HCT116 (cell line): ENCODE results near the gene IFT57. TPM values are rescaled to one million over a fixed set of nuclear protein-coding genes. Genes with fewer than 3 reads are reported as not detected.

Source experiments
- ATAC-seq: fragments of 200-7000 bp; cut with Tn5 transposase; 2 replicates; pipeline ENCODE4 v1.9.1; 2020; ENCODE audit warnings: mild to moderate bottlenecking, moderate library complexity
- BruUV-seq: library from RNA; stranded (reverse); fragments of 400-500 nt; replicated peaks from 2 replicates; lab custom pipeline; 2021; lab: Mats Ljungman, UMichigan
- CTCF ChIA-PET: fragments of 300-600 bp; sonication (Branson Sonifier 250); formaldehyde crosslinking; loops from one replicate; lab custom pipeline; 2021; ENCODE audit warnings: antibody characterized with exemption; lab: Charles Lee
- POLR2A ChIA-PET: fragments of 300-600, 350-600 bp; sonication (Branson Sonifier 250); formaldehyde crosslinking; loops from one replicate; lab custom pipeline; 2021; ENCODE audit warnings: antibody characterized with exemption; lab: Charles Lee
- RAD21 ChIA-PET, 2 experiments: fragments of 300-600 bp; sonication (Branson Sonifier 250); formaldehyde crosslinking; loops; one replicate each; lab custom pipeline; 2023; ENCODE audit warnings: low total read pairs in 2 of 2; ENCODE audit not compliant: uncharacterized antibody in 2 of 2, unreplicated experiment in 2 of 2, low non-redundant PET in 1 of 2; lab: Charles Lee
- DNase-seq: peaks from one replicate; pipeline ENCODE4 v3.0.0-alpha.2; 2010; ENCODE audit warnings: low read depth, low spot score
- H2AFZ ChIP-seq: fragments of 200-600 bp; shearing (Covaris generic), sonication (generic); 2 replicates; pipeline ENCODE4 v1.6.1; 2017; ENCODE audit warnings: low read depth, mixed run types, mixed read lengths, antibody characterized with exemption, low read length; ENCODE audit not compliant: poor library complexity, severe bottlenecking
- H3K27ac ChIP-seq: 2 replicates; pipeline ENCODE4 v1.5.1; 2012; ENCODE audit warnings: low read depth, low read length
- H3K27me3 ChIP-seq: fragments of 200-600 bp; sonication (generic); 2 replicates; pipeline ENCODE4 v1.6.1; 2016; ENCODE audit warnings: mixed run types, low read length, mixed read lengths; ENCODE audit not compliant: insufficient read depth
- H3K36me3 ChIP-seq, 2 experiments: fragments of 200-500 bp in 1 of 2; fragments of 200-600 bp in 1 of 2; sonication (Bioruptor generic) in 1 of 2; sonication (generic) in 1 of 2; 2 replicates each; pipeline versions ENCODE4 v1.5.1 to v1.6.1; 2014 to 2016; ENCODE audit warnings: low read length in 2 of 2, inconsistent platforms in 1 of 2, mixed read lengths in 1 of 2, mixed run types in 1 of 2; ENCODE audit not compliant: insufficient read depth in 2 of 2, control insufficient read depth in 1 of 2
- H3K4me1 ChIP-seq, 2 experiments: fragments of 200-600 bp in 1 of 2; sonication (generic) in 1 of 2; 2 replicates each; pipeline versions ENCODE4 v1.5.1 to v1.6.1; 2012 to 2017; ENCODE audit warnings: low read length in 2 of 2, inconsistent platforms in 1 of 2, mild to moderate bottlenecking in 1 of 2, mixed read lengths in 1 of 2, mixed run types in 1 of 2, moderate library complexity in 1 of 2; ENCODE audit not compliant: insufficient read depth in 2 of 2, control insufficient read depth in 1 of 2
- H3K4me2 ChIP-seq: fragments of 200-600 bp; sonication (generic); 2 replicates; pipeline ENCODE4 v1.6.1; 2017; ENCODE audit warnings: mixed run types, low read length, mixed read lengths
- H3K4me3 ChIP-seq, 2 experiments: fragments of 200-600 bp in 1 of 2; sonication (generic) in 1 of 2; replicated peaks in 1 of 2; 2 replicates each; pipeline ENCODE4 v1.5.1; 2011 to 2016; ENCODE audit warnings: low read length in 2 of 2, control low read depth in 1 of 2, low read depth in 1 of 2, mild to moderate bottlenecking in 1 of 2, mixed read lengths in 1 of 2, mixed run types in 1 of 2
- H3K79me2 ChIP-seq: fragments of 200-600 bp; sonication (generic); 2 replicates; pipeline ENCODE4 v1.6.1; 2017; ENCODE audit warnings: mild to moderate bottlenecking, mixed run types, low read length, moderate library complexity, mixed read lengths; ENCODE audit not compliant: insufficient read depth
- H3K9ac ChIP-seq: fragments of 200-600 bp; sonication (generic); 2 replicates; pipeline ENCODE4 v1.6.1; 2016; ENCODE audit warnings: low read length, mixed read lengths
- H3K9me2 ChIP-seq: fragments of 200-600 bp; sonication (generic), shearing (Covaris generic); 2 replicates; pipeline ENCODE4 v1.6.1; 2017; ENCODE audit warnings: mixed run types, mild to moderate bottlenecking, moderate library complexity; ENCODE audit not compliant: insufficient read depth
- H3K9me3 ChIP-seq, 2 experiments: fragments of 200-500 bp in 1 of 2; fragments of 200-600 bp in 1 of 2; sonication (Bioruptor generic) in 1 of 2; sonication (generic) in 1 of 2; 2 replicates each; pipeline ENCODE4 v1.6.1; 2014 to 2017; ENCODE audit warnings: low read length in 2 of 2, mixed read lengths in 2 of 2, inconsistent platforms in 1 of 2, low read depth in 1 of 2, mild to moderate bottlenecking in 1 of 2, mixed run types in 1 of 2, moderate library complexity in 1 of 2; ENCODE audit not compliant: control insufficient read depth in 1 of 2, insufficient read depth in 1 of 2
- H4K20me1 ChIP-seq: fragments of 200-600 bp; sonication (generic), shearing (Covaris generic); 2 replicates; pipeline ENCODE4 v1.6.1; 2017; ENCODE audit warnings: mixed run types, mild to moderate bottlenecking, moderate library complexity; ENCODE audit not compliant: insufficient read depth
- CEBPB ChIP-seq: IDR thresholded peaks from 2 replicates; pipeline ENCODE4 v1.6.1; 2012; ENCODE audit warnings: low read depth
- EGR1 ChIP-seq: IDR thresholded peaks from 2 replicates; pipeline ENCODE4 v1.6.1; 2012; ENCODE audit warnings: low read depth
- ELF1 ChIP-seq: IDR thresholded peaks from 2 replicates; pipeline ENCODE4 v1.6.1; 2012; ENCODE audit warnings: low read depth, borderline replicate concordance
- EZH2phosphoT487 ChIP-seq: fragments of 200-600 bp; IDR thresholded peaks from 2 replicates; pipeline ENCODE4 v1.6.1; 2018; ENCODE audit warnings: antibody characterized with exemption, borderline replicate concordance
- JUND ChIP-seq: IDR thresholded peaks from 2 replicates; pipeline ENCODE4 v1.6.1; 2012
- POLR2A ChIP-seq: IDR thresholded peaks from 2 replicates; pipeline ENCODE4 v1.7.0; 2011; ENCODE audit warnings: borderline replicate concordance; ENCODE audit not compliant: insufficient read depth, insufficient read length; ENCODE audit errors: extremely low read depth
- RAD21 ChIP-seq: IDR thresholded peaks from 2 replicates; pipeline ENCODE4 v1.6.1; 2012; ENCODE audit warnings: low read depth, mild to moderate bottlenecking
- TCF7L2 ChIP-seq: IDR thresholded peaks from 2 replicates; pipeline ENCODE4 v1.7.0; 2011; ENCODE audit warnings: borderline replicate concordance, inconsistent platforms; ENCODE audit not compliant: insufficient read depth, insufficient read length; ENCODE audit errors: extremely low read depth
- ZNF274 ChIP-seq: fragments of 200-500 bp; sonication (Bioruptor generic); IDR thresholded peaks from 2 replicates; pipeline ENCODE4 v1.6.1; 2014; ENCODE audit warnings: mild to moderate bottlenecking, low read depth, low read length, inconsistent platforms
- intact Hi-C: fragments of 100-400 bp; cut with micrococcal nuclease; formaldehyde crosslinking; loops from 2 replicates; pipeline ENCODE4 v1.10.0; 2022
- total RNA-seq: library from RNA; stranded (reverse); gene quantifications from one replicate; pipeline ENCODE4 v1.2.1, GENCODE V29; 2021; ENCODE audit not compliant: unreplicated experiment
- TF ChIP-seq, protein P1 (sequence below): IDR thresholded peaks from 2 replicates; pipeline ENCODE4 v1.6.1; 2012
- TF ChIP-seq, protein P2 (sequence below): IDR thresholded peaks from 2 replicates; pipeline ENCODE4 v1.6.1; 2011; ENCODE audit warnings: mild to moderate bottlenecking, low read length, moderate library complexity; ENCODE audit not compliant: insufficient replicate concordance; ENCODE audit errors: extremely low read depth
- TF ChIP-seq, protein P3 (sequence below): IDR thresholded peaks from 2 replicates; pipeline ENCODE4 v1.6.1; 2012; ENCODE audit warnings: low read depth

Gene IFT57
- total RNA-seq, 1 experiment from 2014 or later = 38.4 TPM

- ChIA-PET POLR2A (no interaction called here), RAD21 (no interaction called here), CTCF (no interaction called here)
- no peak for DNase-seq
- no peak for ATAC-seq
- Histone ChIP-seq H3K4me2 (no peak overlapping the region), H3K9ac (no peak overlapping the region), H3K9me2 (no peaks in the 10 kb centered on the region), H3K27ac (no peak overlapping the region), H3K4me3 (no peak overlapping the region), H3K27me3 (no peaks in the 10 kb centered on the region), H4K20me1 (no peaks in the 10 kb centered on the region), H3K36me3 (no peaks in the 10 kb centered on the region), H3K9me3 (no peaks in the 10 kb centered on the region), H3K4me1 (no peaks in the 10 kb centered on the region), H2AFZ (no peak overlapping the region), H3K79me2 (no peaks in the 10 kb centered on the region)
- intact Hi-C loops = no loop called here
- no TSS peak for BruUV-seq
- TF ChIP-seq, protein P1, sequence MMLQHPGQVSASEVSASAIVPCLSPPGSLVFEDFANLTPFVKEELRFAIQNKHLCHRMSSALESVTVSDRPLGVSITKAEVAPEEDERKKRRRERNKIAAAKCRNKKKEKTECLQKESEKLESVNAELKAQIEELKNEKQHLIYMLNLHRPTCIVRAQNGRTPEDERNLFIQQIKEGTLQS = no peak
- TF ChIP-seq ELF1 (no peak), CEBPB (no peak), TCF7L2 (no peak), EZH2phosphoT487 (no peak), EGR1 (no peak), RAD21 (no peak), JUND (no peak), ZNF274 (no peak), POLR2A (no peak)
- TF ChIP-seq, protein P2, sequence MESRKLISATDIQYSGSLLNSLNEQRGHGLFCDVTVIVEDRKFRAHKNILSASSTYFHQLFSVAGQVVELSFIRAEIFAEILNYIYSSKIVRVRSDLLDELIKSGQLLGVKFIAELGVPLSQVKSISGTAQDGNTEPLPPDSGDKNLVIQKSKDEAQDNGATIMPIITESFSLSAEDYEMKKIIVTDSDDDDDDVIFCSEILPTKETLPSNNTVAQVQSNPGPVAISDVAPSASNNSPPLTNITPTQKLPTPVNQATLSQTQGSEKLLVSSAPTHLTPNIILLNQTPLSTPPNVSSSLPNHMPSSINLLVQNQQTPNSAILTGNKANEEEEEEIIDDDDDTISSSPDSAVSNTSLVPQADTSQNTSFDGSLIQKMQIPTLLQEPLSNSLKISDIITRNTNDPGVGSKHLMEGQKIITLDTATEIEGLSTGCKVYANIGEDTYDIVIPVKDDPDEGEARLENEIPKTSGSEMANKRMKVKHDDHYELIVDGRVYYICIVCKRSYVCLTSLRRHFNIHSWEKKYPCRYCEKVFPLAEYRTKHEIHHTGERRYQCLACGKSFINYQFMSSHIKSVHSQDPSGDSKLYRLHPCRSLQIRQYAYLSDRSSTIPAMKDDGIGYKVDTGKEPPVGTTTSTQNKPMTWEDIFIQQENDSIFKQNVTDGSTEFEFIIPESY = no peak
- TF ChIP-seq, protein P3, sequence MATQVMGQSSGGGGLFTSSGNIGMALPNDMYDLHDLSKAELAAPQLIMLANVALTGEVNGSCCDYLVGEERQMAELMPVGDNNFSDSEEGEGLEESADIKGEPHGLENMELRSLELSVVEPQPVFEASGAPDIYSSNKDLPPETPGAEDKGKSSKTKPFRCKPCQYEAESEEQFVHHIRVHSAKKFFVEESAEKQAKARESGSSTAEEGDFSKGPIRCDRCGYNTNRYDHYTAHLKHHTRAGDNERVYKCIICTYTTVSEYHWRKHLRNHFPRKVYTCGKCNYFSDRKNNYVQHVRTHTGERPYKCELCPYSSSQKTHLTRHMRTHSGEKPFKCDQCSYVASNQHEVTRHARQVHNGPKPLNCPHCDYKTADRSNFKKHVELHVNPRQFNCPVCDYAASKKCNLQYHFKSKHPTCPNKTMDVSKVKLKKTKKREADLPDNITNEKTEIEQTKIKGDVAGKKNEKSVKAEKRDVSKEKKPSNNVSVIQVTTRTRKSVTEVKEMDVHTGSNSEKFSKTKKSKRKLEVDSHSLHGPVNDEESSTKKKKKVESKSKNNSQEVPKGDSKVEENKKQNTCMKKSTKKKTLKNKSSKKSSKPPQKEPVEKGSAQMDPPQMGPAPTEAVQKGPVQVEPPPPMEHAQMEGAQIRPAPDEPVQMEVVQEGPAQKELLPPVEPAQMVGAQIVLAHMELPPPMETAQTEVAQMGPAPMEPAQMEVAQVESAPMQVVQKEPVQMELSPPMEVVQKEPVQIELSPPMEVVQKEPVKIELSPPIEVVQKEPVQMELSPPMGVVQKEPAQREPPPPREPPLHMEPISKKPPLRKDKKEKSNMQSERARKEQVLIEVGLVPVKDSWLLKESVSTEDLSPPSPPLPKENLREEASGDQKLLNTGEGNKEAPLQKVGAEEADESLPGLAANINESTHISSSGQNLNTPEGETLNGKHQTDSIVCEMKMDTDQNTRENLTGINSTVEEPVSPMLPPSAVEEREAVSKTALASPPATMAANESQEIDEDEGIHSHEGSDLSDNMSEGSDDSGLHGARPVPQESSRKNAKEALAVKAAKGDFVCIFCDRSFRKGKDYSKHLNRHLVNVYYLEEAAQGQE = no peak
These were observed 46.9 kb downstream of the IFT57 start for GRCh38 chr3:108175352-108175751.
